HAP-1 (cell line): ENCODE measurements around the gene R3HDML.
"Not testable (repeated sequence)": the region's sequence is repeated elsewhere in the genome, so short reads cannot be mapped to it uniquely, and the experiment has no call there.

ENCODE experiments used
- DNase-seq, 2 experiments: peaks; one replicate each; pipeline ENCODE4 v3.0.0-alpha.2; 2016 to 2020; ENCODE audit warnings: low spot score in 2 of 2
- H3K27me3 ChIP-seq: fragments of 250-450 bp; sonication (Bioruptor Pico); 2 replicates; pipeline ENCODE4 v1.5.1; 2020; ENCODE audit warnings: low read depth, mild to moderate bottlenecking, moderate library complexity
- H3K36me3 ChIP-seq: fragments of 250-450 bp; sonication (Bioruptor Pico); replicated peaks from 2 replicates; pipeline ENCODE4 v1.5.1; 2020; ENCODE audit warnings: mild to moderate bottlenecking
- H3K4me1 ChIP-seq: fragments of 250-450 bp; sonication (Bioruptor Pico); 2 replicates; pipeline ENCODE4 v1.5.1; 2020; ENCODE audit warnings: mild to moderate bottlenecking
- H3K4me3 ChIP-seq: fragments of 250-450 bp; sonication (Bioruptor Pico); 2 replicates; pipeline ENCODE4 v1.5.1; 2020; ENCODE audit warnings: mild to moderate bottlenecking, moderate library complexity
- H3K9me3 ChIP-seq: fragments of 250-450 bp; sonication (Bioruptor Pico); 2 replicates; pipeline ENCODE4 v1.5.1; 2020; ENCODE audit warnings: mild to moderate bottlenecking, moderate library complexity
- in situ Hi-C: fragments of 300-500 bp; cut with MboI; formaldehyde crosslinking; loops from 3 replicates; pipeline ENCODE4 v1.14.3; 2020; ENCODE audit warnings: low sequenced_read_pairs, inconsistent platforms, mixed read lengths

Gene R3HDML

DNA sequence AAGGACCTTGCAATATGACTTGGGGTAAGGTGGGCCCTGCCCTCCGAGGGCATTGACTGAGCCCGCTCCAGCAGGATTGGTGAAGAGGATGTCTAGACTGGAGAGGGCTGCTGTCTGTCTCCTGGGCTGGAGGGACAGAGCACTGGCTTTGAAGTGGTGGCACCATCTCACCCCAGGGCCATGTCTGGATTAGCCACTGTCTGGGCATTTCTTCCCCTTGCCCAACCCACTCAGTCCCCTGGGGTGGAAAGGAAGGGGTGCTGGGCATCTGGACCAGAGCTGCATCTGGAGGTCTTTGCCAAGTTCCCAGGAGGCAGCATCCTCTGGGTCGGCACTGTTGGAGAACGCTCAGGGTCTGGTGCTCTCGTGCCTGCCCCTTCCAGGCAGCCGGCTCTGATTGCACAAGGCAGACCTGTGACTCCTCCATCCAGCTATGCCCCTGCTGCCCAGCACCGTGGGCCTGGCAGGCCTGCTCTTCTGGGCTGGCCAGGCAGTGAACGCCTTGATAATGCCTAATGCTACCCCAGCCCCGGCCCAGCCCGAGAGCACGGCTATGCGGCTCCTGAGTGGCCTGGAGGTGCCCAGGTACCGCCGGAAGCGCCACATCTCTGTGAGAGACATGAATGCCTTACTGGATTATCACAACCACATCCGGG lies at the start of gene R3HDML:
R3HDML (plus strand) TSS at position 319 of the 656 bp plus-strand sequence; CDS start at position 434, 115 bp downstream.
- Histone ChIP-seq H3K27me3 (no peaks in the 10 kb centered on the region), H3K9me3 (no peaks in the 10 kb centered on the region), H3K4me3 (no peak within 1 kb of the TSS), H3K36me3 (no peaks in the 10 kb centered on the region), H3K4me1 (no peaks in the 10 kb centered on the region)
- in situ Hi-C loops: no loop called here
- no peak for DNase-seq

DNA sequence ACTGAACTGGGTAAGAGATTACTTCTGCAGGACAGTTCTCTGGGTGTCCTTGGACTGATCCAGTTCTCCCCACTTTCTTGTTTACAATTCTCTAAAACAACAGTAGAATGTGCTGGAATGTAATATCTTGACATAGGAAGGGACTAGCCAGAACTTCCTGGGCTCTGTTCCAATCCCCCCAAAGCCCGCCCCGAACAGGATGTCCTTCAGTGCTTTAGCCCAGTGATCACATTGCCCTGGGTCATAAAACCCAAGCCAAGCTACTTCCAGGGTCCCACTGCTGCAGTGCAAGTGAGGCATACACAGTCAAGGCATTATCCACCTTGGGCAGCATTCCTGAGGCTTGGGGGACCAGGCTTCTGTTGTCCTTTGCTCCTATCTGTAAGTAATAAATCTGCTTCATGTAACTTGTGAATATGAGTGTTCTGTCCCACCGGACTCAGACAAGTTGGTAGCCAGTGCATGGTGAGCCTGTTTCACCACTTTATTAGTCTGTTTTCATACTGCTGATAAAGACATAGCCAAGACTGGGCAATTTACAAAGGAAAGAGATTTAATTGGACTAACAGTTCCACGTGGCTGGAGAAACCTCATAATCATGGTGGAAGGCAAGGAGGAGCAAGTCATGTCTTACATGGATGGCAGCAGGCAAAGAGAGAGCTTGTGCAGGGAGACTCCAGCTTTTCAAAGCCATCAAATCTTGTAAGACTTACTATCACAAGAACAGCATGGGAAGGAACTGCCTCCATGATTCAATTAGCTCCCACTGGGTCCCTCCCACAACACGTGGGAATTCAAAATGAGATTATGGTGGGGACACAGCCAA lies 49.4 kb upstream of the R3HDML start:
- no peak overlapping the region for H3K4me3 ChIP-seq
- in situ Hi-C loops: no loop called here
- H3K4me1 ChIP-seq: no peaks in the 10 kb centered on the region
- H3K36me3 ChIP-seq: no peaks in the 10 kb centered on the region
- DNase-seq: no peak
- no peaks in the 10 kb centered on the region for H3K9me3 ChIP-seq
- H3K27me3 ChIP-seq: no peaks in the 10 kb centered on the region; the same call in 1 of the 2 replicates

GRCh38 chr20:44288252-44288651 lies 48.6 kb upstream of the R3HDML start:
- Histone ChIP-seq H3K4me3 (no peak overlapping the region), H3K36me3 (no peaks in the 10 kb centered on the region), H3K9me3 (no peaks in the 10 kb centered on the region), H3K4me1 (no peaks in the 10 kb centered on the region), H3K27me3 (no peaks in the 10 kb centered on the region; the same call in 1 of the 2 replicates)
- DNase-seq: no peak
- in situ Hi-C loops: no loop called here

- Histone ChIP-seq H3K9me3 (no peaks in the 10 kb centered on the region), H3K27me3 (no peaks in the 10 kb centered on the region), H3K4me3 (no peak overlapping the region), H3K36me3 (no peaks in the 10 kb centered on the region), H3K4me1 (no peaks in the 10 kb centered on the region)
- DNase-seq: no peak
- in situ Hi-C loops: no loop called here
These were observed 45.1 kb upstream of the R3HDML start for GRCh38 chr20:44291754-44292153.

- H3K27me3 ChIP-seq: no peaks in the 10 kb centered on the region
- in situ Hi-C loops: no loop called here
- H3K4me3 ChIP-seq: no peak overlapping the region
- H3K9me3 ChIP-seq: no peaks in the 10 kb centered on the region
- no peaks in the 10 kb centered on the region for H3K36me3 ChIP-seq
- no peaks in the 10 kb centered on the region for H3K4me1 ChIP-seq
- no peak for DNase-seq
These were observed 40.8 kb upstream of the R3HDML start for GRCh38 chr20:44296011-44296410.

- DNase-seq: no peak
- no peaks in the 10 kb centered on the region for H3K9me3 ChIP-seq
- in situ Hi-C loops: no loop called here
- no peaks in the 10 kb centered on the region for H3K36me3 ChIP-seq
- no peaks in the 10 kb centered on the region for H3K27me3 ChIP-seq
- no peaks in the 10 kb centered on the region for H3K4me1 ChIP-seq
- no peak overlapping the region for H3K4me3 ChIP-seq
These were observed 39.1 kb upstream of the R3HDML start for GRCh38 chr20:44297721-44298120.

GRCh38 chr20:44299011-44299535 lies 37.8 kb upstream of the R3HDML start:
- H3K9me3 ChIP-seq, H3K36me3 ChIP-seq, in situ Hi-C loops, DNase-seq, H3K4me3 ChIP-seq, H3K4me1 ChIP-seq, H3K27me3 ChIP-seq: not testable (repeated sequence)

DNA sequence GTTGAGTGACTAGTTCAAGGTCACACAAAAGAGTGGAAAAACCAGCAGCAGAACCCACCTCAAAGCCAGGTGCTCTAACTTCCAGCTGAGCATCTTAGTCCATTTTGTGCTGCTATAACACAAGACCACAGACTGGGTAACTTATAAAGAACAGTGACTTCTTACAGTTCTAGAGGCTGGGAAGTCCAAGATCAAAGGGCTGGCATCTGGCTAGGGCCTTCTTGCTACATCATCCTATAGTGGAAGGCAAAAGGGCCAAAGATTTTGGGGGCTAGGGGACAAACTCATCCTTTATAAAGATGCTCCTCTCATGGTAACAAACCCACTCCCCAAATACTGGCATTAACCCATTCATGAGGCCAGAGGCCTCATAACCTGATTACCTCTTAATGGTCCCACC lies 35.6 kb upstream of the R3HDML start:
- H3K36me3 ChIP-seq: no peaks in the 10 kb centered on the region
- DNase-seq: no peak
- no peak overlapping the region for H3K4me3 ChIP-seq
- no peaks in the 10 kb centered on the region for H3K27me3 ChIP-seq
- no peaks in the 10 kb centered on the region for H3K4me1 ChIP-seq
- in situ Hi-C loops: no loop called here
- no peaks in the 10 kb centered on the region for H3K9me3 ChIP-seq

- no peak for DNase-seq
- Histone ChIP-seq H3K4me1 (no peaks in the 10 kb centered on the region), H3K4me3 (no peak overlapping the region), H3K9me3 (no peaks in the 10 kb centered on the region), H3K27me3 (no peaks in the 10 kb centered on the region), H3K36me3 (no peaks in the 10 kb centered on the region)
- in situ Hi-C loops: no loop called here
These were observed 34.7 kb upstream of the R3HDML start for GRCh38 chr20:44302026-44302669.

GRCh38 chr20:44302736-44303135 lies 34.1 kb upstream of the R3HDML start:
- H3K9me3 ChIP-seq: no peaks in the 10 kb centered on the region
- DNase-seq: no peak
- no peaks in the 10 kb centered on the region for H3K36me3 ChIP-seq
- H3K4me1 ChIP-seq: no peaks in the 10 kb centered on the region
- in situ Hi-C loops: no loop called here
- no peaks in the 10 kb centered on the region for H3K27me3 ChIP-seq
- no peak overlapping the region for H3K4me3 ChIP-seq

DNA sequence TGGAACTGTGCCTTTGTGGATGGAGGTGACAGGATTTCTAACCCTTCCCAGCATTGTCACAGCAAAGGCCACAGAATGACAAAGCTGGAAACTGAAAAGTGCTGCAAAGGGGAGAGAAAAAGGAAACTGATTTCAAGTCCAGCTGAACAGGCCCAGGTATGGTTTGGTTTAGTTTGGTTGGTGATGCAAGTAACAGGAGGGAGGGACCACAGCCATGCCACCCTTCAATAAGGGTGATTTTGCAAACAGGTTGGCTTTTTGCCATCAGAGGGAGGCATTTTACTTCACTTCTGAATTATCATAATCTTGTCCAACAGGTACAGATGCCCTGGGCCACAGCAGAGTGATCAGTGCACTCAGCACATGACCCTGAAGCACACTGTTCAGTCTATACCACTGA lies 32.5 kb upstream of the R3HDML start:
- no peak for DNase-seq
- Histone ChIP-seq H3K36me3 (no peaks in the 10 kb centered on the region), H3K9me3 (no peaks in the 10 kb centered on the region), H3K27me3 (no peaks in the 10 kb centered on the region), H3K4me3 (no peak overlapping the region), H3K4me1 (no peaks in the 10 kb centered on the region)
- in situ Hi-C loops: no loop called here

- H3K27me3 ChIP-seq: no peaks in the 10 kb centered on the region
- in situ Hi-C loops: no loop called here
- H3K4me3 ChIP-seq: no peak overlapping the region
- H3K4me1 ChIP-seq: no peaks in the 10 kb centered on the region
- H3K36me3 ChIP-seq: no peaks in the 10 kb centered on the region
- H3K9me3 ChIP-seq: no peaks in the 10 kb centered on the region
- no peak for DNase-seq
These were observed 29.9 kb upstream of the R3HDML start for GRCh38 chr20:44306927-44307326.

GRCh38 chr20:44309763-44310663 lies 26.8 kb upstream of the R3HDML start:
- H3K27me3 ChIP-seq: no peaks in the 10 kb centered on the region
- H3K4me1 ChIP-seq: no peaks in the 10 kb centered on the region
- no peaks in the 10 kb centered on the region for H3K36me3 ChIP-seq
- no peak for DNase-seq
- in situ Hi-C loops: loop anchor here (5.0 kb wide), 1 partner anchor 93 kb away; no protein-coding TSS in a partner anchor
- peak overlapping the region; percentile 77 for H3K4me3 ChIP-seq
- H3K9me3 ChIP-seq: no peaks in the 10 kb centered on the region
